Astrocyte of the cerebellum (primary cell): ENCODE results near the gene FBN2.

Experiments used
- DNase-seq: peaks from one replicate; pipeline ENCODE4 v3.0.0-alpha.2; 2011; ENCODE audit warnings: low read depth
- H3K4me3 ChIP-seq: 2 replicates; pipeline ENCODE4 v1.5.1; 2011; ENCODE audit warnings: mild to moderate bottlenecking, low read depth, low read length, moderate library complexity
- in situ Hi-C: cut with HindIII; loops from 2 replicates; pipeline ENCODE4 v1.10.0; 2017; ENCODE audit warnings: low sequenced_read_pairs
- TF ChIP-seq, protein P1 (sequence below): IDR thresholded peaks from 2 replicates; pipeline ENCODE4 v1.5.1; 2012; ENCODE audit warnings: low read length, low read depth, moderate library complexity, mild to moderate bottlenecking; ENCODE audit errors: missing control alignments

The FBN2 gene

DNA sequence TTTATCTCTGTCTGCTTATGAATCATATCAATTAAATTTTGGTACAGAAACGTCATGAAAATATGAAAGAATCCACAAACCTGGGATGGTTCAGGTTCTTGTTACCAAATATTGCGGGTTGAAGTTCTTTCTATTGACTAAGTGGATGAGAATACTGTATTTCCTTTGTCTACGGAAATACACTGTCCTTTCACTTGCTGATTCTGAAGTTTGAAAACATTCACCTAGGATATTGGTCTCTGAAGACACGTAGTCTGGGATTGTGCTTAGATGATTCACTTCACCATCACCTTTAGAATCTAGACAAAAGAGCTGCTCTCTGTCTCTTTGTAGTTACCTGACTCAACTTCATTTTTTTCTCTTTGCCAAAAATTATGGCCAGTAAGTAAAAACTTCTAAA is 222.4 kb downstream of the FBN2 start:
- H3K4me3 ChIP-seq: no peak overlapping the region
- in situ Hi-C loops: no loop called here
- DNase-seq: no peak
- TF ChIP-seq, protein P1, sequence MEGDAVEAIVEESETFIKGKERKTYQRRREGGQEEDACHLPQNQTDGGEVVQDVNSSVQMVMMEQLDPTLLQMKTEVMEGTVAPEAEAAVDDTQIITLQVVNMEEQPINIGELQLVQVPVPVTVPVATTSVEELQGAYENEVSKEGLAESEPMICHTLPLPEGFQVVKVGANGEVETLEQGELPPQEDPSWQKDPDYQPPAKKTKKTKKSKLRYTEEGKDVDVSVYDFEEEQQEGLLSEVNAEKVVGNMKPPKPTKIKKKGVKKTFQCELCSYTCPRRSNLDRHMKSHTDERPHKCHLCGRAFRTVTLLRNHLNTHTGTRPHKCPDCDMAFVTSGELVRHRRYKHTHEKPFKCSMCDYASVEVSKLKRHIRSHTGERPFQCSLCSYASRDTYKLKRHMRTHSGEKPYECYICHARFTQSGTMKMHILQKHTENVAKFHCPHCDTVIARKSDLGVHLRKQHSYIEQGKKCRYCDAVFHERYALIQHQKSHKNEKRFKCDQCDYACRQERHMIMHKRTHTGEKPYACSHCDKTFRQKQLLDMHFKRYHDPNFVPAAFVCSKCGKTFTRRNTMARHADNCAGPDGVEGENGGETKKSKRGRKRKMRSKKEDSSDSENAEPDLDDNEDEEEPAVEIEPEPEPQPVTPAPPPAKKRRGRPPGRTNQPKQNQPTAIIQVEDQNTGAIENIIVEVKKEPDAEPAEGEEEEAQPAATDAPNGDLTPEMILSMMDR: no peak

DNA sequence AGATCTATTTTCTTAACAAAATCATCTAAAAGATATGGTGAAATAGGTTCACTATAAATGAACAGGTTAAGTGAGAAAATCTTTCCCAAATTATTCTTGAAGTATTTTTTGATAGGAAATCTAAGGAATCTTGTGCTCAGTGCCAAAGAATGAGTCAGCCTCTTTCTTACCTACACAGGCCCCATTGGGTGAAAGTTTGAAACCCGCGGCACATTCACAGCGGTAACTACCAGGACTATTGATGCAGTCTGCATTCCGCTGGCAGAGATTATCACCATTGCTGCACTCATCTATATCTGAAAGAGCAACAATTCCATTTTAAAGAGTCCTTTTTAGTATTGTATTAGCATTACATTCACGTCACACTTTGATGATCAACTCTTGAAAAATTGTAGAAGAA is 232.7 kb downstream of the FBN2 start:
- DNase-seq: no peak
- in situ Hi-C loops: no loop called here
- TF ChIP-seq, protein P1: no peak
- H3K4me3 ChIP-seq: no peak overlapping the region

DNA sequence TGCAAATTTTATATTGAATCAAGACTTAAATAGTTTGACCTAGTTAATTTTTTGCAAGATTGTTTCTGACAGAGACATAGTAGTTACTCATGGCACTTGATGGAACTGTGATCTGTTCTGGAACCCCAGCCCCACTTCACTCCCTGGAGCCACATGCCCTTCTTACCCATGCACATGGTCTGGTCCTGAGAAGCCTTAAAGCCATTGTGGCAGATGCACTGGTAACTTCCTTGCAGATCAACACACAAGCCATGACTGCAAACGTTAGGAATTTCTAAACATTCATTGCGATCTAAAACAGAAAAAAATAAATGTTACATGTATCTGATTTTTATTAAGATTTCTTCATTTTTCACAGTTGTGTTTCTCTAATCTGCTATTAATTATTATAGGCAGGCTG is 233.3 kb downstream of the FBN2 start:
- TF ChIP-seq, protein P1: no peak
- DNase-seq: no peak
- H3K4me3 ChIP-seq: no peak overlapping the region
- in situ Hi-C loops: no loop called here

DNA sequence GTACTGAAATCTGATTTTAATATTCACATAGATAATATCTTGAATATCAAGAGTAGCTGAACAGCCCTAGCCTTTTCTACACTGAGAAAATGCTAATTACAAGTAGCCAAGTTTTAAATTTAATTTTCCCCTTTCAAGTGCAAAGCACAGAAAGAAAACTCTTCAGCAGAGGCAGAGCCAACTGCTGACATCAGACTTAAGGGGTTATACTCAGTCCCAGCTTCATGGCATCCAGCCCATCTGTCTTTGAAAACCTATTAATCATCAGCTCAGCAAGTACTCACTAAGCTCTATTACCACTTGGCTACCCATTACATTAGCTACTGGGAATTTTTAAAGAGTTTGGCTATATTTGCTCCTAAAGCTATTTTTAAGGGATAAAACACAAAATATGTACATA is 234.0 kb downstream of the FBN2 start:
- in situ Hi-C loops: no loop called here

DNA sequence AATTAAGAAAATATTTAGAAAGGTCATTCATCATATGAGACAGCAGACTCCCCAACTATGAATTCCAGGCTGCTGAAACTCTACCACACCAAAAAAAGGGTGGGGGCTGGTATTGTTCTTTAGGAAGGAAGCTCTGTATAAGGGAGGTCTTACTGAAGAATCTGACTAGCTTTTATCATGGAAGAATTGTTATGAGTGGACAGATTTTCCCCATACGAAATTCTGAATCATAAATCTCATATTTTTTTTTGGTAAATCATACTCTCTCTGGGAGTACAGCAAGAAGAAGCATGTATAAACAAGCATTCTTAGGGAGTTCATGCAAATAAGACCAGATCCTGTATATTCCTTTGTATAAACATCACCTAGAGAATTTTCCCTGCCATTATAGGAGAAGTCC is 234.5 kb downstream of the FBN2 start:
- H3K4me3 ChIP-seq: no peak overlapping the region
- no peak for DNase-seq
- TF ChIP-seq, protein P1: no peak
- in situ Hi-C loops: no loop called here

More for the DNA sequence above, 234.0 kb downstream of the FBN2 start:
- H3K4me3 ChIP-seq: no peak overlapping the region
- TF ChIP-seq, protein P1: no peak
- DNase-seq: peak; percentile 68

DNA sequence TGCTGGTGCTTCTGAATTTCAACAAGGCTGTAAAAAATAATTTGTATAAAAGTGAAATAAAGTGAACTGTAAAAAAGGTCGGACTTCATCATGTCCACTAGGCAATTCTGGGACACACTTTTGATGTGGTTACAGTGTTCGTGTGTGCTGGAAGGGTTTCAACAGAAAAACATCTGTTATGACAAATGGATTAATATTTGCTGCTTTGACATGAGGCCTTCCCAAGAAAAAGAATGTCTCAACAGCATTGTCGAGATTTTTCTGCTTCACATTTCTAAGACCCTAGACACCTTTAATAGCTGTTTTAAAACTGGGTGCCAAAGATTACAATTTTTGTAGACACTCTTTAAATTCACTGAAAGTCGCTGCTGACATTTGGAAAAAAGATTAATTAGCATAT is 237.9 kb downstream of the FBN2 start:
- in situ Hi-C loops: no loop called here
- TF ChIP-seq, protein P1: no peak
- peak; percentile 26 for DNase-seq
- H3K4me3 ChIP-seq: no peak overlapping the region
